SK-N-SH treated with all-trans-retinoic acid at 6 μM for 48 hours (cell line): ENCODE results near the gene ACACB.

ENCODE experiments used
- ARNTL ChIP-seq: fragments of 450-650 bp; formaldehyde crosslinking; IDR thresholded peaks from 2 replicates; pipeline ENCODE4 v1.5.0; 2020; ENCODE audit warnings: low read depth, mild to moderate bottlenecking, moderate library complexity, borderline replicate concordance
- BACH2 ChIP-seq: fragments of 250-450 bp; sonication (Bioruptor Pico); IDR thresholded peaks from 2 replicates; pipeline ENCODE4 v1.9.0; 2021; ENCODE audit warnings: mild to moderate bottlenecking, borderline replicate concordance
- ISL1 ChIP-seq: fragments of 250-450 bp; sonication (Bioruptor Pico); IDR thresholded peaks from 2 replicates; pipeline ENCODE4 v2.1.2; 2022; ENCODE audit warnings: mild to moderate bottlenecking, moderate library complexity
- PATZ1 ChIP-seq: fragments of 250-450 bp; sonication (Bioruptor Pico); IDR thresholded peaks from 2 replicates; pipeline ENCODE4 v1.8.0; 2020; ENCODE audit warnings: mild to moderate bottlenecking, moderate library complexity, borderline replicate concordance
- RARB ChIP-seq: fragments of 250-450 bp; sonication (Bioruptor Pico); IDR thresholded peaks from 2 replicates; pipeline ENCODE4 v1.8.0; 2021; ENCODE audit warnings: mild to moderate bottlenecking, moderate library complexity
- TCF4 ChIP-seq: fragments of 250-450 bp; sonication (Bioruptor Pico); IDR thresholded peaks from 2 replicates; pipeline ENCODE4 v1.8.0; 2021; ENCODE audit warnings: mild to moderate bottlenecking, moderate library complexity, borderline replicate concordance
- TOX ChIP-seq: fragments of 250-450 bp; sonication (Bioruptor Pico); IDR thresholded peaks from 2 replicates; pipeline ENCODE4 v1.8.0; 2021; ENCODE audit warnings: mild to moderate bottlenecking, moderate library complexity, borderline replicate concordance
- ZFP30 ChIP-seq: fragments of 450-650 bp; formaldehyde crosslinking; IDR thresholded peaks from 2 replicates; pipeline ENCODE4 v1.5.0; 2022; ENCODE audit warnings: mild to moderate bottlenecking, moderate library complexity
- ZNF8 ChIP-seq: fragments of 450-650 bp; formaldehyde crosslinking; IDR thresholded peaks from 2 replicates; pipeline ENCODE4 v1.5.0; 2020; ENCODE audit warnings: mild to moderate bottlenecking, moderate library complexity

- TF ChIP-seq TOX (no peak), RARB (no peak), ZFP30 (CRISPR knock-in tag) (no peak), ISL1 (CRISPR knock-in tag) (no peak), ARNTL (CRISPR knock-in tag) (no peak), PATZ1 (no peak), ZNF8 (no peak), TCF4 (CRISPR knock-in tag) (no peak), BACH2 (CRISPR knock-in tag) (no peak)
Observed at GRCh38 chr12:109193896-109194295, 77.5 kb downstream of the ACACB start.
